ENCODE results near the gene TCF20.

Gene TCF20

GRCh38 chr22:42249831-42250230, 20.6 kb downstream of the TCF20 start:
- DNase-seq (ENCODE audit: low read depth), result no peak
- TF ChIP-seq, protein P1, sequence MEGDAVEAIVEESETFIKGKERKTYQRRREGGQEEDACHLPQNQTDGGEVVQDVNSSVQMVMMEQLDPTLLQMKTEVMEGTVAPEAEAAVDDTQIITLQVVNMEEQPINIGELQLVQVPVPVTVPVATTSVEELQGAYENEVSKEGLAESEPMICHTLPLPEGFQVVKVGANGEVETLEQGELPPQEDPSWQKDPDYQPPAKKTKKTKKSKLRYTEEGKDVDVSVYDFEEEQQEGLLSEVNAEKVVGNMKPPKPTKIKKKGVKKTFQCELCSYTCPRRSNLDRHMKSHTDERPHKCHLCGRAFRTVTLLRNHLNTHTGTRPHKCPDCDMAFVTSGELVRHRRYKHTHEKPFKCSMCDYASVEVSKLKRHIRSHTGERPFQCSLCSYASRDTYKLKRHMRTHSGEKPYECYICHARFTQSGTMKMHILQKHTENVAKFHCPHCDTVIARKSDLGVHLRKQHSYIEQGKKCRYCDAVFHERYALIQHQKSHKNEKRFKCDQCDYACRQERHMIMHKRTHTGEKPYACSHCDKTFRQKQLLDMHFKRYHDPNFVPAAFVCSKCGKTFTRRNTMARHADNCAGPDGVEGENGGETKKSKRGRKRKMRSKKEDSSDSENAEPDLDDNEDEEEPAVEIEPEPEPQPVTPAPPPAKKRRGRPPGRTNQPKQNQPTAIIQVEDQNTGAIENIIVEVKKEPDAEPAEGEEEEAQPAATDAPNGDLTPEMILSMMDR (IDR thresholded peaks at IDR 0.05; ENCODE audit: control insufficient read depth, extremely low read depth, insufficient read depth), result no peak
- no peak overlapping the region for H3K4me3 ChIP-seq (ENCODE audit: low read depth, low read length)

GRCh38 chr22:42248995-42249394, 21.5 kb downstream of the TCF20 start:
- H3K4me3 ChIP-seq (ENCODE audit: low read depth, low read length), result no peak overlapping the region
- TF ChIP-seq, protein P1 (IDR thresholded peaks at IDR 0.05; ENCODE audit: control insufficient read depth, extremely low read depth, insufficient read depth), result no peak
- DNase-seq (ENCODE audit: low read depth), result no peak

GRCh38 chr22:42247596-42247995, 22.9 kb downstream of the TCF20 start:
- TF ChIP-seq, protein P1 (IDR thresholded peaks at IDR 0.05; ENCODE audit: control insufficient read depth, extremely low read depth, insufficient read depth), result no peak

DNA sequence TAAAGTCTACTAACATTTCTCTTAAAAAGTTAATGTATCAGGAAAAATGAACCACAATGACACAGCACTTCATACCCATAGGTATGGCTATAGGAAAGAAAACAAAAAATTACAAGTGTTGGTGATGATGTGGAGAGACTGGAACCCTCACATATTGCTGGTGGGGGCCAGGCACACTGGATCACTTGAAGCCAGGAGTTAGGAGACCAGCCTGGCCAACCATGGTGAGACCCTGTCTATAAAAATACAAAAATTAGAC, 26.7 kb downstream of the TCF20 start:
- TF ChIP-seq, protein P1 (IDR thresholded peaks at IDR 0.05; ENCODE audit: control insufficient read depth, extremely low read depth, insufficient read depth), result no peak
- DNase-seq (ENCODE audit: low read depth), result no peak
- no peak overlapping the region for H3K4me3 ChIP-seq (ENCODE audit: low read depth, low read length)

More at GRCh38 chr22:42247596-42247995, 22.9 kb downstream of the TCF20 start:
- no peak overlapping the region for H3K4me3 ChIP-seq (ENCODE audit: low read depth, low read length)
- DNase-seq (ENCODE audit: low read depth), result no peak

DNA sequence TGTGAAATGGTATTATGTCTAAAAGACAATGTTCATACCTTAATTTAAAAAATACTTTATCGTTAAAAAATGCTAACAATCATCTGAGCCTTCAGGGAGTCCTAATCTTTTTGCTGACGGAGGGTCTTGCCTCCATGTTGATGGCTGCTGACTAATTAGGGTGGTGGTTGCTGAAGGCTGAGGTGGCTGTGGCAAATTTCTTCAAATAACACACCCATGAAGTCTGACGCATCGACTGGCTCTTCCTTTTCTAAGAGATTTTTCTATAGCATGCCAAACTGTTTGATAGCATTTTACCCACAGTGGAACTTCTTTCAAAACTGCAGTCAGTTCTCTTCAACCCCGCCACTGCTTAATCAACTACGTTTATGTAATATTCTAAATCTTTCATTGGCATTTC, 33.6 kb downstream of the TCF20 start:
- no peak overlapping the region for H3K4me3 ChIP-seq (ENCODE audit: low read depth, low read length)
- TF ChIP-seq, protein P1 (IDR thresholded peaks at IDR 0.05; ENCODE audit: control insufficient read depth, extremely low read depth, insufficient read depth), result no peak
- DNase-seq (ENCODE audit: low read depth), result no peak

GRCh38 chr22:42236268-42236667, 34.2 kb downstream of the TCF20 start:
- TF ChIP-seq, protein P1 (IDR thresholded peaks at IDR 0.05; ENCODE audit: control insufficient read depth, extremely low read depth, insufficient read depth), result no peak
- no peak overlapping the region for H3K4me3 ChIP-seq (ENCODE audit: low read depth, low read length)
- no peak for DNase-seq (ENCODE audit: low read depth)

DNA sequence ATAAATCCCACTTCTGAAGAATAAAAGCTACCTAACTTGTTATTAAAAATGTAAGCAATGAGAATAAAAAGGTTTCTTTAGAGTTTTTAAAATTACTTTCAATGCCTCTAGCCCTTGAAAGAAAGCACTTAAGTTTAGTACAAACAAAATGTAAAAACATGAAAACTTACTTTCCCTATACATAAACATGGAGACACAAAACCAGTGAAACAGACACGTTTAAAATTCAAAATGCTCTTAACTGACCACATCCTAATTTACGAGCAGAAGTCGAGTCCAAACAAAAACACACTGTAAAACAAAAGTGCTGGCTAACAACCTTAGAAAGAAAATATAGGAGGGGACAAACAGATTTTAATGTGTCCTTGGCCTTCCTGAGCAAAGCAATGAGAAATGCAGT, 36.6 kb downstream of the TCF20 start:
- H3K4me3 ChIP-seq (ENCODE audit: low read depth, low read length), result no peak overlapping the region
- TF ChIP-seq, protein P1 (IDR thresholded peaks at IDR 0.05; ENCODE audit: control insufficient read depth, extremely low read depth, insufficient read depth), result no peak
- DNase-seq (ENCODE audit: low read depth), result peak; percentile 27

All from LNCaP clone FGC (cell line).